Activated naive CD8-positive, alpha-beta T cell treated with anti-CD3 and anti-CD28 coated beads, Interleukin-2, amount 50 U/mL, for 24 hours (primary cell): Measurements from ENCODE around the gene SOX12.
A peak's percentile ranks its signal among the peaks of the same experiment; 100 is the strongest.
"Not testable (repeated sequence)": the region's sequence is repeated elsewhere in the genome, so short reads cannot be mapped to it uniquely, and the experiment has no call there.

Source experiments
- ATAC-seq: fragments of 150-1000 bp; cut with Tn5 transposase; one replicate; pipeline ENCODE4 v1.10.0; 2021
- DNase-seq: peaks from one replicate; pipeline ENCODE4 v3.0.0; 2021
- H3K27ac Mint-ChIP-seq: one replicate; pipeline ENCODE4 v1.8.0; 2021; ENCODE audit warnings: mild to moderate bottlenecking, mixed read lengths
- H3K27me3 Mint-ChIP-seq: one replicate; pipeline ENCODE4 v1.8.0; 2021; ENCODE audit warnings: mixed read lengths
- H3K36me3 Mint-ChIP-seq: one replicate; pipeline ENCODE4 v1.8.0; 2021; ENCODE audit warnings: low read depth, mixed read lengths
- H3K4me1 Mint-ChIP-seq: one replicate; pipeline ENCODE4 v1.8.0; 2021; ENCODE audit warnings: mixed read lengths
- H3K4me3 Mint-ChIP-seq: one replicate; pipeline ENCODE4 v1.8.0; 2021; ENCODE audit warnings: mild to moderate bottlenecking, moderate library complexity, mixed read lengths
- H3K9me3 Mint-ChIP-seq: one replicate; pipeline ENCODE4 v1.8.0; 2021; ENCODE audit warnings: mixed read lengths

The SOX12 gene

DNA sequence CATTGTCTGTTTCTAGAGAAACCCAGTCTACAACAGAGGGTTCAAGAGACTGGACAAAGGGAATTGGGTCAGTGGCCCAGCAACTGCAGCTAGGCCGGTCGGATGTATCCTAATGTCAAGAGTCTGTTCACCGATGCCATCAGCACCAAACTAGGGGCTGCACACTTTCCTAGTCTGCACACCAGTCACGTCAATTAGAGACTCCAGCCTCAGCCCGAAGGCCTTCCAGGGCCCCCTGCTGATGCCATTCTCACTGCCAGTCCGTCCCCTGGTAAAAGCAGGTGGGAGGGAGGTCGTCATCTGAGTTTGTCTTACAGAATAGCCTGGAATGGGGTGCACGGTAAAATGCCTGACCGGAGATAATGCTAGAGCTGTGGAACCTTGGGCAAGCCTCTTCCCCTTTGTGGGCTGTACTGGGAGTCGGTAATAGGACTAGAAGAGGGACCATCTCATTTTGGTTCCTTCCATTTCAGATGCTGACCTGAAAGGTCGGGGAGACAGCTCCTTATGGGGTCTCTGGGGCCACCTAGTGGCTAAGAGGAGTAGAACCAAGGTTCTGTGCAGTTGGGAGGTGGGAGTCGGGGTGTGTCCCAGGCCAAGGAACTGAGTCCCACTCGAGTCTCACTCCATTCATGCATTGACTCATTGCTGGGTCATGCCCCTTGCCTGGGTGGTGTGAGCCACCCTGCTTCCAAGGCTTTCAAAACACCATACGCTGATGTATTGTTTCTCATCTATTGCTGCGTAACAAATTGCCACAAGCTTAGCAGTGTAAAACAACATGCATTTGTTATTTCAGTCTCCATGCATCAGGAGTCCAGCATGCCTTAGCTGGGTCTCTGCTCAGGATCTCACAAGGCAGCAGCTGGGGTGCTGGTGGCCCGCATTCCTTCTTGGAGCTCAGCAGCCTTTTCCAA is 5.1 kb downstream of the SOX12 start:
- Mint-ChIP-seq H3K4me1 (peaks cover 22% of the 10 kb centered on the region), H3K27me3 (no peaks in the 10 kb centered on the region), H3K27ac (no peak overlapping the region), H3K36me3 (peaks cover 4% of the 10 kb centered on the region), H3K4me3 (no peak overlapping the region), H3K9me3 (no peaks in the 10 kb centered on the region)
- DNase-seq: peak; percentile 63
- ATAC-seq: peak; percentile 63

DNA sequence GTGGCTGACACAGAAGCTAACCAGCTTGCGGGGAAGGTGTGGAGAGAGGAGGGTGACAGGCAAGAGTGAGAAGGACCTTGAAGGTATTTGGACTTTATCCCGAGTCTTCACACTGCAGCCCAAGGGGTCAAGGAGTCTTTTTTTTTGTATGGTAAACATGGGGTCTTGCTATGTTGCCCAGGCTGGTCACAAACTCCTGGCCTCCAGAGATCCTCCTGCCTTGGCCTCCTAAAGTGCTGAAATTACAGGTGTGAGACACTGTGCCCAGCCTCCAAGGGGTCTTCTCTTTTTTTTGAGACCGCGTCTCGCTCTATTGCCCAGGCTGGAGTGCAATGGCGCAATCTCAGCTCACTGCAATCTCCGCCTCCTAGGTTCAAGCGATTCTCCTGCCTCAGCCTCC is 9.2 kb downstream of the SOX12 start:
- Mint-ChIP-seq H3K27ac (no peak overlapping the region), H3K9me3 (no peaks in the 10 kb centered on the region), H3K4me1 (peaks cover 9% of the 10 kb centered on the region), H3K4me3 (no peak overlapping the region), H3K27me3 (no peaks in the 10 kb centered on the region), H3K36me3 (no peaks in the 10 kb centered on the region)
- no peak for DNase-seq
- ATAC-seq: no peak

DNA sequence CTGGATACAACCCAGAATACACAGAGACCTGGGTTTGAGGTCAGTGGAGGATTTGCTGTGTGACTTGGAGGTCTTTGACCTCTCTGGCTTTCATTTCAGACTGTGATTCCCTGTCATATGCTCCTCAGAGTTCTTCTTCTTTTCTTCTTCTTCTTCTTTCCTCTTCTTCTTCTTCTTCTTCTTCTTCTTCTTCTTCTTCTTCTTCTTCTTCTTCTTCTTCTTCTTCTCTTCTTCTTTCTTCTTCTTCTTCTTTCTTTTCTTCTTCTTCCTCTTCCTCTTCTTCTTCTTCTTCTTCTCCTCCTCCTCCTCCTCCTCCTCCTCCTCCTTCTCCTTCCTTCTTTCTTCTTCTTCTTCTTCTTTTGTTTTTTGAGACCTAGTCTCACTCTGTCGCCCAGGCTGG is 10.7 kb downstream of the SOX12 start:
- H3K9me3 Mint-ChIP-seq, H3K4me1 Mint-ChIP-seq, H3K4me3 Mint-ChIP-seq, H3K27ac Mint-ChIP-seq, ATAC-seq, DNase-seq, H3K27me3 Mint-ChIP-seq, H3K36me3 Mint-ChIP-seq: not testable (repeated sequence)

DNA sequence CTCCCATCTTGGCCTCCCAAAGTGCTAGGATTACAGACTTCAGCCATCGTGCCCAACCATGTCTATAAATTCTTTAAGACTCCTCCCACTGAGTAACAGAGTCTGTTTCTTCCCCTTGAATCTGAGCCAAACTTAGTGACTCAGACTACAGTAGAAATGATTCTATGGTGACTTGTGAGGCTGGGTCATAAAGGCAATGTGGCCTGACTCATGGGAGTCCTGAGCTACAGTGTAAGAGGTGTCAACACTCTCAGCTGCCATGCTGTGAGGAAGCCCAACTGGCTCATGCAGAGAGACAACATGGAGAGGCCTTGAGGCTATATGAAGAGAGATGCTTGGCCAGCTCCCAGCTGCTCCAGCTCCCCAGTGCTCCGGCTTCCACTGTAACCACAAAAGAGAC is 16.3 kb downstream of the SOX12 start:
- Mint-ChIP-seq H3K9me3 (peaks cover 5% of the 10 kb centered on the region), H3K4me3 (no peak overlapping the region), H3K4me1 (peaks cover 9% of the 10 kb centered on the region), H3K36me3 (peaks cover 14% of the 10 kb centered on the region), H3K27me3 (no peaks in the 10 kb centered on the region), H3K27ac (peak overlapping the region; percentile 8)
- ATAC-seq: peak; percentile 96
- DNase-seq: peak; percentile 33

DNA sequence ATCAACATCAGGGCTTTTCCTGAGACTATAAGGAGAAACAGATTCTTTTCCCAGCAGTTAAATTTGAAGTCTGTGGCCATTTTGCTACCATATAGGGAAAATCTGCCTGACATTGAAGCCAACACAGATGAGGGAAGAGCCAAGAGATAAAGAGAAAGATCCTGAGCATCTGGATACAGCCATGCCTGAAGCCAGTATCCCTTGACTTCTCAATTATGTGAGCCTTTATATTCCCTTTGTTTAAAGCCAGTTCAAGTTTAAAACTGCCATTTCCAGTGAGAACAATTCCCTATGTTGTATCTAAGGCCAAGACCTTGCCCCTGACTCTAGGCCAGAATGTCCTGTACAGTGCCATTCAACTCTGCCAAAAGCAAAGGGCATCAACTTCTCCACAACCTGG is 17.8 kb downstream of the SOX12 start:
- H3K27me3 Mint-ChIP-seq: no peaks in the 10 kb centered on the region
- no peak overlapping the region for H3K27ac Mint-ChIP-seq
- peaks cover 10% of the 10 kb centered on the region for H3K4me1 Mint-ChIP-seq
- no peak overlapping the region for H3K4me3 Mint-ChIP-seq
- ATAC-seq (no peak), DNase-seq (no peak)
- H3K36me3 Mint-ChIP-seq: peaks cover 14% of the 10 kb centered on the region
- peaks cover 5% of the 10 kb centered on the region for H3K9me3 Mint-ChIP-seq

DNA sequence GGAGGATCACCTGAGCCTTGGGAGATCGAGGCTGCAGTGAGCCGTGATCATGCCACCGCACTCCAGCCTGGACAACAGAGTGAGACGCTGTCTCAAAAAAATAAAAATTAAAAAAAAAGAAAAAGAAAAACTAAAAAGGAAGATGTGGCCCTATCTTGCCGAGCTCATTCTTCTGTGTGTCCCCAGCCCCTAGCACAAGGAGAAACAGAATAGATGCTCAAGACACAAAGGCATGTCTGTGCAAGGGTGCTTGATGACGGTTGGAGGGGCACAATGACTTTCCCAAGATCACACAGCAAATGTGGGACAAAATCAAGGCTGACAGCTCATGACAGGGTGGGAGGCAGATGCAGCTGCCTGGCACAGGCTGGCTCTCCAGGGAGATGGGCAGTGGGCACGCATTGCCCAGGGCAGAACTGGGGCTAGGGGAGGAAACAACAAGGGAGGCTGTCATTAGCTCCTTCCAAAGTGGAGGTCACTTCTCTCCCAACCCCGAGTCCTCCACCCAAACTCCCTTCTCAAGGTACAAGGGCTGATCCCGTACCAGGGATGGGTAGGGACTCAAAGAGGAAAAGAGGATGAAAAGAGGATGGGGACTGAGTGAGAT is 20.8 kb downstream of the SOX12 start:
- Mint-ChIP-seq H3K27me3 (no peaks in the 10 kb centered on the region), H3K27ac (peak overlapping the region; percentile 37)
- no peak for DNase-seq

DNA sequence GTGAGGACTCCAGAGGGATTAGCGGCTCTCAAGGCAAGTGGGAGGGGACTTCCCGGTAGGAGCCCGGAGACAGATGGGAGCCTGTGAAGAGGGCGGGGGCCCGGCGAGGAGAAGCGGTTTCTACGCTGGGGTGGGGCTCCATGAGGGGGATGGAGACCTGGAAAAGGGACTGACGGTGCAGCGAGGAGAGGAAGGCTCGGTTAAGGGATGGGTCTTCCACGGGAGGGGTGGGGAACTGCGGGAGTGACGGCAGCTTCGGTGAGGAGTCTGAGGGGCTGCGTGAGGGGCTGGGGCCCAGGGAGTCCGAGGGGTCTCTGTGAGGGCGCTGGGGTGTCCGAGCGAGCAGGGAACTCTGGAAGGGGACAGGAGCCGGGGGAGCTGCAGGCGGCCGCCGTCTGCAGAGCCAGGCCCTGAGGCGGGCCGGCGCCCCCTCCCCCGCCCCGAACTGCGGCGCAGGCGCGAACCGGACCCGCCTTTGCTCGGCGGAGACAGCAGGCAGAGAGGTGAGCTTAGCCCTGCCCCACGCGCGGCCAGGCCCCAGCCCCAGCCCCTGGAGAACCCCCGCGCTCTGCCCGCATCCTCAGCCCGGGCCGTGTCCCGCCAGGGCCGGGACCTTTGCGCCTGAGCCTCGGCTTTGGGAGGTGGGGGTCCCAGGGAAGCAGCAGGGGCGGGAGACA is 21.4 kb downstream of the SOX12 start, which contains the start of gene NRSN2:
Gene NRSN2 (plus strand): TSS at position 472 of the 677 bp plus-strand sequence. CDS start 2,533 bp downstream, outside the sequence.
- ATAC-seq: no peak
- H3K36me3 Mint-ChIP-seq: peaks cover 12% of the 10 kb centered on the region
- H3K9me3 Mint-ChIP-seq: peaks cover 3% of the 10 kb centered on the region
- H3K4me1 Mint-ChIP-seq: peaks cover 14% of the 10 kb centered on the region
- peak within 1 kb of the TSS; percentile 78 for H3K27ac Mint-ChIP-seq
- H3K27me3 Mint-ChIP-seq: no peaks in the 10 kb centered on the region
- peak; percentile 50 for DNase-seq
- H3K4me3 Mint-ChIP-seq: peak within 1 kb of the TSS; percentile 86

More for the DNA sequence above, 20.8 kb downstream of the SOX12 start:
- Mint-ChIP-seq H3K4me3 (peak overlapping the region; percentile 86), H3K9me3 (peaks cover 5% of the 10 kb centered on the region), H3K4me1 (peaks cover 15% of the 10 kb centered on the region), H3K36me3 (peaks cover 14% of the 10 kb centered on the region)
- ATAC-seq: no peak

DNA sequence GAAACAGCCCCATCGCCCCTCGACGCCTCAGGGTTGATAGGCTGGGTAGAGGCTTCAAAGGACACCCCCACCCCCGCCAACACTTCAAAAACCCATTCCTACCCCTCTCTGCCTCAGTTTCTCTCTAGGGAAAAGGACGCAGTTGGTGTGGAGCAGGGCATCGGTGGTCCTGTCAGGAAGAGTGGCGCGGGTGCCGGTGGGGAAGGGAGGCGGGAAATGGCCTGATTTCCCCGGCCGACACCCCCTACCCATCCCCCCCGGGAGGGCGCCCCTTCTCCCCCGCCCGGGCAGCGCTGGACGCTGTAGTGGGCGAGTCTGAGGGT is 21.9 kb downstream of the SOX12 start:
- no peak overlapping the region for H3K27ac Mint-ChIP-seq
- DNase-seq: no peak
- H3K27me3 Mint-ChIP-seq: no peaks in the 10 kb centered on the region

DNA sequence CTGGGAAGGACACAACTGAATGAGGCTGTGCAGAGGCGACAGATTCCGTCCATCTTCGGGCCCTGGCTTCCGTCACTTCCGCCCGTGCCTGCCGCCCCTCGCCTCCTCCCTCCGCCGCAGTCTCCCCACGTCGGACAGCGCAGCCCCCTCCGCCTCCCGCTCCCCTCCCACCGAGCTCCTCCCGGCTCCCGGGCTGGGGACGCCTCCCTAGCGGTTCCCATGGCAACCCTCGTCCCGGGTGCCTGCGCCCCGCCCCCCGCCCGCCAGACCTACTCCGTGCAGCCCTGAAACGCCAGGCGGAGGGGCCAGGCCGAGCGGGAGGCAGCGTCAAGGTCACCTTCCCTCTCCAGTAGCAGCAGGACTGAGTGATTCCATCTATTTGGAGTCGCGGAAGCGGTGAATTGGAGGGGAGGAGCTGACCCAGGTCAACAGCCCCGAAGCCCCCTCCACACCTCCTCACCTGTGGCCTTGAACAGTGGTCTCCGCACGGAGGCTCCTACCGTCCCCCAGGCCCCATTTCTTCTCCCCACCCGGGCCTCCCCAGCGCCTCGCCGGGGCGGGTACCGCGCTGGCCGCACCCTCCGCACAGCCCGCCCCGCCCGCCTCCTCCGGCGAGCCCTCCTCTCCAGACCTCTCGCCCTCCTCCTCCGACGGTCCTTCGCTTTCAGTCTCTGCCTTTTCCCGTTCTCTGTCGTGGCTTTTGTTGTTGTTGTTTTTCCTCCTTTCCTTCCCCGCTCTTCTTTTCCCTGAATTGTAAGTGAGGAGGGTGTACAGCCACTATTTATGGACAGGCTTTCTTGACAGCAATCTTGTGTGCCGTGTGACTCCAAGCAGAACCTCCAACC is 22.5 kb downstream of the SOX12 start:
- H3K27ac Mint-ChIP-seq: peak overlapping the region; percentile 78
- peak; percentile 77 for DNase-seq
- H3K9me3 Mint-ChIP-seq: no peaks in the 10 kb centered on the region
- no peaks in the 10 kb centered on the region for H3K27me3 Mint-ChIP-seq
- peak; percentile 83 for ATAC-seq
- H3K36me3 Mint-ChIP-seq: peaks cover 7% of the 10 kb centered on the region
- peak overlapping the region; percentile 86 for H3K4me3 Mint-ChIP-seq
- peaks cover 11% of the 10 kb centered on the region for H3K4me1 Mint-ChIP-seq

More for the DNA sequence above, 21.9 kb downstream of the SOX12 start:
- no peak for ATAC-seq
- Mint-ChIP-seq H3K4me1 (peaks cover 11% of the 10 kb centered on the region), H3K4me3 (peak overlapping the region; percentile 86), H3K9me3 (no peaks in the 10 kb centered on the region), H3K36me3 (peaks cover 8% of the 10 kb centered on the region)

DNA sequence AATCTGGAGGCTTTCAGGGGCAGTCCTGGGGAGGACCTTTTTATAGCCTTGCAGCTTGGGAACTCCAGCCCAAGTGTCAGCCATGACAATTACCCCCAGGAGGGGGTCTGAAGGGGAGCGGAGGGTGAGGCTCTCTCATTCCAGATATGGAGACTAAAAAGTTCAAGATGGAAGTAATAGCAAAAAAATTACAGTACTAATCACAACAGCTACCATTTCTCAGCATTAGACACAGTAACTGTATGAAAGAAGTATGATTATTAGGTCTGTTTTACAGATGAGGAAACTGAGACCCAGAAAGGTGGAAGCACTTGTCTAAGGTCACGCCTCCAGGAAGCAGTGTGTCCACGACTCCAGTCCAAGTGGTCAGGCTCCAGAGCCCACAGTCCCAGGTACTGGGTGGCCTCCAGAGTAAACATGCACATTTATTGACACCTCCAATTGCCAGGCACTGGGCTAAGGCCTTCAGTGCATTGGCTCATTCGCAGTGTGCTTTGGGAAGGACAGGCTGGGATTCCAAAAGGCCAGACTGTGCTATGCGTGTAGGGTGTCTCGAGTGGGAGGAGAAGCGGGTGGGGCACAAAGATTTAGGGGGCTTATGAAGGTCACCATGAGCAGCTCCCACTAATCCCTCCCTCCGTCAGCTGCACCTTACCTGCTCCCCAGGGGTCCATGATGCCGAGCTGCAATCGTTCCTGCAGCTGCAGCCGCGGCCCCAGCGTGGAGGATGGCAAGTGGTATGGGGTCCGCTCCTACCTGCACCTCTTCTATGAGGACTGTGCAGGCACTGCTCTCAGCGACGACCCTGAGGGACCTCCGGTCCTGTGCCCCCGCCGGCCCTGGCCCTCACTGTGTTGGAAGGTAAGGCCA is 23.9 kb downstream of the SOX12 start:
- H3K36me3 Mint-ChIP-seq: peaks cover 3% of the 10 kb centered on the region
- no peaks in the 10 kb centered on the region for H3K27me3 Mint-ChIP-seq
- peak overlapping the region; percentile 86 for H3K4me3 Mint-ChIP-seq
- H3K9me3 Mint-ChIP-seq: no peaks in the 10 kb centered on the region
- H3K27ac Mint-ChIP-seq: no peak overlapping the region
- DNase-seq: no peak
- no peak for ATAC-seq
- peaks cover 11% of the 10 kb centered on the region for H3K4me1 Mint-ChIP-seq

DNA sequence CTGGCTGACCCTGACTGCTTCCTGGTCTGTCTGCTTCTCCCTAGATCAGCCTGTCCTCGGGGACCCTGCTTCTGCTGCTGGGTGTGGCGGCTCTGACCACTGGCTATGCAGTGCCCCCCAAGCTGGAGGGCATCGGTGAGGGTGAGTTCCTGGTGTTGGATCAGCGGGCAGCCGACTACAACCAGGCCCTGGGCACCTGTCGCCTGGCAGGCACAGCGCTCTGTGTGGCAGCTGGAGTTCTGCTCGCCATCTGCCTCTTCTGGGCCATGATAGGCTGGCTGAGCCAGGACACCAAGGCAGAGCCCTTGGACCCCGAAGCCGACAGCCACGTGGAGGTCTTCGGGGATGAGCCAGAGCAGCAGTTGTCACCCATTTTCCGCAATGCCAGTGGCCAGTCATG is 27.8 kb downstream of the SOX12 start:
- ATAC-seq (no peak), DNase-seq (no peak)
- Mint-ChIP-seq H3K9me3 (no peaks in the 10 kb centered on the region), H3K27me3 (no peaks in the 10 kb centered on the region), H3K4me3 (no peak overlapping the region), H3K27ac (no peak overlapping the region), H3K36me3 (no peaks in the 10 kb centered on the region), H3K4me1 (peaks cover 7% of the 10 kb centered on the region)

DNA sequence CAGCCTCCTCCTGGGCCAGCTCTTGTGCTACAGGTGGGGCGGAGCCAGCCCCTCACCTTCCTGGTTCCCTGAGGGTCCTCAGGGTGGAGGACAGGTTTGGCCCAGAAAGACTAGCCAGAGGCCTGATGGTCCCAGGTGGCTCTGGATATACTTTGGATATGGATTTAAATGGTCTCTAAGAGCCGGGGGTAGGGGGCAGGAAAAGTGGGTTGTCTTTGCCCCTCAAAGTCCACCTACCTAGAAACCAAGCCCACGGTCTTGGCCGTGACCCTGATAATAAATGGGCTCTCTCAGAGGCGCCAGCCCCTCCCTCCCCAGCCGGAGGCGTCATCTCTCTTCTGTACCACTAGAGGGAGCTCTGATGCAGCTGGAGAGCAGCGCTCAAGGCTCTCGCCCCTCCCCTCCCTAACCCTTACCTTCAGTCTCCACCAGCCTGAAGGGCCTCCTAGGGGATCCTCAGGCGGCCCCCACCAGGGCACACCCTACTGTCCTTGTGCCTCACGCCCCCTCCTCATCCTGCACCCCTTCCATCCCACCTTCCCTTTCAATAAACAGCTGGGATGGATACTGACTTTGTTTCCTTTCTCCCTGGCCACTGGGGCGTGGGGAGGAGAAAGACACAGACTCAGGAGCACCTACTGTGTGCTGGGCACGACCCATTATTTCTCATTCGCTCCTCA is 29.1 kb downstream of the SOX12 start:
- DNase-seq: peak; percentile 78
- no peak overlapping the region for H3K27ac Mint-ChIP-seq
- H3K4me3 Mint-ChIP-seq: no peak overlapping the region
- no peaks in the 10 kb centered on the region for H3K9me3 Mint-ChIP-seq
- peaks cover 3% of the 10 kb centered on the region for H3K27me3 Mint-ChIP-seq
- H3K36me3 Mint-ChIP-seq: no peaks in the 10 kb centered on the region
- ATAC-seq: peak; percentile 93
- peaks cover 3% of the 10 kb centered on the region for H3K4me1 Mint-ChIP-seq

DNA sequence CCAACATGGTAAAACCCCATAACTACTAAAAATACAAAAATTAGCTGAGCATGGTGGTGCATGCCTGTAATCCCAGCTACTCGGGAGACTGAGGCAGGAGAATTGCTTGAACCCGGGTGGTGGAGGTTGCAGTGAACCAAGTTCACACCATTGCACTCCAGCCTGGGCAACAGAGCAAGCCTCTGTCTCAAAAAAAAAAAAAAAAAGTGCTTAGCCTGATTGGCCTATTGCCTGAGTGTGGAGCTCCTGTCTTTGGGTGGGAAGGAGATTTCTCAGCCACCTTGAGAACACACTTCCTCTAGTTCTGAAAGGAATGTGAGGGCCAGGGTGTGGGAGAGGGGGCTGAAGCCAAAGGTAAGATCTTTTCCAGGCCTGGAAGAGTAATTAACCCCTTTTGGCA is 30.8 kb downstream of the SOX12 start:
- H3K9me3 Mint-ChIP-seq, H3K27ac Mint-ChIP-seq, H3K36me3 Mint-ChIP-seq, ATAC-seq, DNase-seq, H3K4me3 Mint-ChIP-seq, H3K27me3 Mint-ChIP-seq, H3K4me1 Mint-ChIP-seq: not testable (repeated sequence)
